ENCODE results near the gene C22orf39.

C22orf39 gene

DNA sequence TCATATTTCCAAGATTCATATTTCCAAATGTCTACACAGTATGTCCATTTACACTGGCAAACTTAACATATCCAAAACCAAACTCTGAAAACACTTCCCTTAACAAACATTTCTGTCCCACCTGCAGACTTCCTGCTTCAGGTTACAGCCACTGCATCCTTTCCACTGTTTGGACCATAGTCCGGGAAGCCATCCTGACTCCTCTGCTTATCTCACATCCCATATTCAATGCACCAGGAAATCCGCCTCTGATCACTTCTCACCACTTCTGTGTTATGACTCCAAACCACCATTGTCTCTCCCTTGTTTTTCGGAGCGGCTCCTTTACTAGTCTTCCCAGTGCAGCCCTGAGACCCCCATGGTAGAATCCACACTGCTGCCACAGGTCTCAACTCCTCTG, 46.0 kb downstream of the C22orf39 start:
- TF ChIP-seq, protein P1, sequence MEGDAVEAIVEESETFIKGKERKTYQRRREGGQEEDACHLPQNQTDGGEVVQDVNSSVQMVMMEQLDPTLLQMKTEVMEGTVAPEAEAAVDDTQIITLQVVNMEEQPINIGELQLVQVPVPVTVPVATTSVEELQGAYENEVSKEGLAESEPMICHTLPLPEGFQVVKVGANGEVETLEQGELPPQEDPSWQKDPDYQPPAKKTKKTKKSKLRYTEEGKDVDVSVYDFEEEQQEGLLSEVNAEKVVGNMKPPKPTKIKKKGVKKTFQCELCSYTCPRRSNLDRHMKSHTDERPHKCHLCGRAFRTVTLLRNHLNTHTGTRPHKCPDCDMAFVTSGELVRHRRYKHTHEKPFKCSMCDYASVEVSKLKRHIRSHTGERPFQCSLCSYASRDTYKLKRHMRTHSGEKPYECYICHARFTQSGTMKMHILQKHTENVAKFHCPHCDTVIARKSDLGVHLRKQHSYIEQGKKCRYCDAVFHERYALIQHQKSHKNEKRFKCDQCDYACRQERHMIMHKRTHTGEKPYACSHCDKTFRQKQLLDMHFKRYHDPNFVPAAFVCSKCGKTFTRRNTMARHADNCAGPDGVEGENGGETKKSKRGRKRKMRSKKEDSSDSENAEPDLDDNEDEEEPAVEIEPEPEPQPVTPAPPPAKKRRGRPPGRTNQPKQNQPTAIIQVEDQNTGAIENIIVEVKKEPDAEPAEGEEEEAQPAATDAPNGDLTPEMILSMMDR (IDR thresholded peaks at IDR 0.05; ENCODE audit: control insufficient read depth, insufficient read depth, low read depth, low read length, missing control alignments) = no peak
- no peak for DNase-seq (ENCODE audit: low read depth)
- no peak overlapping the region for H3K4me3 ChIP-seq (ENCODE audit: control insufficient read depth, low read depth, low read length)

GRCh38 chr22:19400881-19401280, 46.6 kb downstream of the C22orf39 start:
- DNase-seq (ENCODE audit: low read depth) = no peak
- no peak overlapping the region for H3K4me3 ChIP-seq (ENCODE audit: control insufficient read depth, low read depth, low read length)
- TF ChIP-seq, protein P1 (IDR thresholded peaks at IDR 0.05; ENCODE audit: control insufficient read depth, insufficient read depth, low read depth, low read length, missing control alignments) = no peak

DNA sequence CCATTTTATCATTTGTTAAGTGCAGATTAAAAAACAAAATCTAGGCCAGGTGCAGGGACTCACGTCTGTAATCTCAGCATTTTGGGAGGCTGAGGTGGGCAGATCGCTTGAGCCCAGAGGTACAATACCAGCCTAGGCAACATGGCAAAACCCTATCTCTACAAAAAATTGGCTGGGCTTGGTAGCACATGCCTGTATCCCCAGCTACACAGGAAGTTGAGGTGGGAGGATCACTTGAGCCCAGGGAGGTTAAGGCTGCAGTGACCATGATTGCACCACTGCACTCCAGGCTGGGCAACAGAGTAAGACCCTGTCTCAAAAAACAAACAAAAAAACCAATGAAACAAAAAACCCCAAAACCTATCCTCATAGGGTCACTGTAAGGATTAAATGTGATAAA, 48.9 kb downstream of the C22orf39 start:
- TF ChIP-seq, protein P1 (IDR thresholded peaks at IDR 0.05; ENCODE audit: control insufficient read depth, insufficient read depth, low read depth, low read length, missing control alignments) = no peak
- DNase-seq (ENCODE audit: low read depth) = no peak

DNA sequence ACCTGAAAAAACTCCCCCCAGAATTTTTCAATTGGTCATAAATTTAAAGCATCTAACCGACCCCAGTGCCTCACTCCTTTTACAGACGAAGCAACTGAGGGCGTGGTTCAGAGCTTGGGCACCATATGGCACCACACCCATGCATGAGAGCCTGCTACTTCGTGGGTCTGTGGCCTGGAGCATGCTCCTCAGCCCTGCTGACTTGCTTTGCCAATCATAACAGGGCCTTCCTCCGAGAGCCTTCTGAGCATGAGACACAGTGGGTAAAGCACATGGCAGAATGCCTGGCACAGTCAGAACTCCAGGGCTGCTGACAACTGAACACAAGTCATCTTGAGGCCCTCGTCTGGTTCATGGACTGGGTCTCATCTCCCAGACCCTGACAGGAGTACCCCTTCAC, 49.3 kb downstream of the C22orf39 start:
- no peak for DNase-seq (ENCODE audit: low read depth)

More for the DNA sequence above, 48.9 kb downstream of the C22orf39 start:
- H3K4me3 ChIP-seq (ENCODE audit: control insufficient read depth, low read depth, low read length) = no peak overlapping the region

DNA sequence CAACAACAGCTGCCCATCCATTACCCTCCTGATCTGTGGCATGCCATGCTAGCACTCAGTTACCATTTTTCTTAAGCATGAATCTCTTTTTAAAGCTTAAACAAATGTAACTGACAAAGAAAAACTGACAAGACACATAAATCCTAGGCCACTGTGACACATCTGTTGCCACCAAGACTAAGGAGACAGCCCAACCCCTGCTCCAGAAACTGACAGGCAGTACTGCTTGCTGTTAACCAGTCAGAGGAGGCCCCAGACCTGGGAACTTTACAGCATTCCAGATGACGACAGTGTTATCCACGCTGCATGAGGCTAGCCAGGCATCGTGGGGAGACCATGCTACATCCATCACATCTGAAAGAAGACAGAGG, 49.8 kb downstream of the C22orf39 start:
- DNase-seq (ENCODE audit: low read depth) = no peak
- TF ChIP-seq, protein P1 (IDR thresholded peaks at IDR 0.05; ENCODE audit: control insufficient read depth, insufficient read depth, low read depth, low read length, missing control alignments) = no peak
- H3K4me3 ChIP-seq (ENCODE audit: control insufficient read depth, low read depth, low read length) = no peak overlapping the region

More for the DNA sequence above, 49.3 kb downstream of the C22orf39 start:
- H3K4me3 ChIP-seq (ENCODE audit: control insufficient read depth, low read depth, low read length) = no peak overlapping the region
- TF ChIP-seq, protein P1 (IDR thresholded peaks at IDR 0.05; ENCODE audit: control insufficient read depth, insufficient read depth, low read depth, low read length, missing control alignments) = no peak

- no peak for DNase-seq (ENCODE audit: low read depth)
- TF ChIP-seq, protein P1 (IDR thresholded peaks at IDR 0.05; ENCODE audit: control insufficient read depth, insufficient read depth, low read depth, low read length, missing control alignments) = no peak
- H3K4me3 ChIP-seq (ENCODE audit: control insufficient read depth, low read depth, low read length) = no peak overlapping the region
These were observed 50.4 kb downstream of the C22orf39 start for GRCh38 chr22:19396934-19397733.
